Ovary (tissue), 9 donors: ENCODE measurements around the gene ASB2. TPM values are rescaled to one million over a fixed set of nuclear protein-coding genes. Genes with fewer than 3 reads are reported as not detected.

ENCODE experiments used
- DNase-seq, 5 donors: peaks; one replicate each; pipeline ENCODE4 v3.0.0-alpha.2; 2019 to 2020
- H3K27ac ChIP-seq, 2 donors: fragments of 200-600 bp; one replicate each; pipeline versions ENCODE4 v1.5.1 to v1.8.0; 2019 to 2022
- H3K27me3 ChIP-seq: fragments of 200-600 bp; one replicate; pipeline ENCODE4 v1.8.0; 2022
- H3K36me3 ChIP-seq: fragments of 200-600 bp; sonication (generic); one replicate; pipeline ENCODE4 v1.5.1; 2019
- H3K4me1 ChIP-seq: one replicate; pipeline ENCODE4 v1.8.1; 2013; ENCODE audit warnings: mild to moderate bottlenecking, moderate library complexity; ENCODE audit not compliant: insufficient read depth
- H3K4me3 ChIP-seq: fragments of 200-600 bp; sonication (generic); one replicate; pipeline ENCODE4 v1.5.1; 2017
- H3K9me3 ChIP-seq, 2 donors: fragments of 200-600 bp in 1 of 2; sonication (generic) in 1 of 2; one replicate each; pipeline versions ENCODE4 v1.5.1 to v1.8.1; 2013 to 2019; ENCODE audit warnings: mild to moderate bottlenecking in 1 of 2, moderate library complexity in 1 of 2
- EP300 ChIP-seq: sonication (generic); formaldehyde crosslinking; IDR thresholded peaks from one replicate; pipeline ENCODE4 v1.6.1; 2017; ENCODE audit warnings: antibody characterized with exemption
- POLR2A ChIP-seq: fragments of 450-650 bp; IDR thresholded peaks from one replicate; pipeline ENCODE4 v1.6.1; 2017; ENCODE audit warnings: antibody characterized with exemption, mild to moderate bottlenecking, moderate library complexity
- WGBS, 3 donors: extraction: QIAGEN DNeasy Blood & Tissue Kit in 1 of 3; methylation state at CpG; one replicate each; pipeline versions ENCODE4 v1.1.5 to v1.1.7; 2013 to 2017; 5-methylcytosine and 5-hydroxymethylcytosine counted together
- intact Hi-C, 4 donors: fragments of 100-400 bp; cut with DNase I; formaldehyde crosslinking; loops; one replicate each; pipeline versions ENCODE4 v1.11.0 to v1.15.1; 2022 to 2023
- polyA plus RNA-seq, 2 donors: library from polyadenylated mRNA; stranded (reverse); fragments of 200-250 nt in 1 of 2; fragments of 350-450 nt in 1 of 2; fragmentation: Illumina TruSeq in 1 of 2; extraction: RNeasy Lipid Tissue Mini Kit (QIAGEN cat#74804) in 1 of 2; gene quantifications; one replicate each; pipeline ENCODE4 v1.2.3, GENCODE V29; 2013 to 2014
- total RNA-seq, 7 donors: library from RNA; depleted of rRNA in 2 of 7; stranded (reverse); fragments of >200 nt in 2 of 7; fragmentation: NEBNext Ultra II Directional in 3 of 7; extraction: Animal tissue kit (Norgen Biotek cat#: 25700) in 3 of 7; gene quantifications; one replicate each; pipeline versions ENCODE4 v1.1.0 to v1.2.4, GENCODE V29; 2016 to 2023
- TF ChIP-seq, protein P1 (sequence below), 3 donors: fragments of 450-650 bp in 2 of 3; fragments of 200-600 bp in 1 of 3; IDR thresholded peaks; one replicate each; pipeline versions ENCODE4 v1.5.1 to v1.8.0; 2016 to 2022; ENCODE audit warnings: antibody characterized with exemption in 3 of 3, mild to moderate bottlenecking in 1 of 3
- donor health status: DM: no; HTN: no; CAD: no; lungs with moderate emphysema.
- donor health status: DM: no; HTN: no; CAD: no.
- donor health status: Bipolar disorder and iron deficiency.
- donor health status: DM: yes; HTN: yes; CAD: no.
- donor health status: DM: no; HTN: no; CAD: no.
- donor health status: DM: yes; HTN: yes; CAD: no.

ASB2 gene
- total and polyA plus RNA-seq, 9 donors = 1.3 to 25.6 (median 3.0) TPM

DNA sequence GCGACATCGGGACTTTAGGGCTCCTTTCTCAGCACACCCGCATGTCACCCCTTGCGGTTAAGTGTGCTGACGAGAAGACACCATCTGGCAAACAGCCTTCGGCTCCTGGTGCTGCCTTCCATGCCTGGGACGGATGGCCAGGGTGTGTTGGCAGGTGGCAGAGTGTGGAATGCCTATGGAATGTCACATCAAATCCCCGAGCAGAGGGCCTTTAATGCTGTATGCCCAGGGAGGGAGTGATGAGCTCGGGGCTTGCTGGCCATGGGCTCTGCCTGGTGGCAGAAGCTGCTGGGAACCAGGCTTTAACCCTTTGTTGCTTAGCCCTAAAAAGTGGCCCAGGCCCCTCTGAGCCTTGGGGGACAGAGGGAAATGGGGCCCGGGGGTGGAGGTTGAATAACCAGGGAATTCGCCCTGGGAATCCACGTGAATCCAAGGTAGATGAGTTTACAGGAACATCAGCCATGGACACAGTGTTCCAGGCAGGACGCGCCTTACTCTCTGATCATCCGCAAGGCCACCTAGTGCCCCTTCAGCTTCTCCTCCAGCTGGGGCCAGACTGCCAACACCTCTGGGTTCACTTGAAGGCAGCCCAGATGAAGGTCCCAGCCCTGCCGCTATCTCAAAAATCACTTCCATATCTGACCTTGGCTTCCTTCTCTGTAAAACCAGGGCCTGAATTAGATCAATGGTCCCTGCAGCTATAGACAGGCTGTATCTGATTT lies 31.9 kb downstream of the ASB2 start:
- H3K36me3 ChIP-seq = no peaks in the 10 kb centered on the region
- 87 to 90% (median 89%) methylated on average over 16 of the region's 16 CpGs for WGBS, 3 donors
- H3K4me1 ChIP-seq = no peaks in the 10 kb centered on the region
- no peak for DNase-seq
- no peak overlapping the region for H3K27ac ChIP-seq
- no peak overlapping the region for H3K4me3 ChIP-seq
- no peaks in the 10 kb centered on the region for H3K27me3 ChIP-seq
- no peaks in the 10 kb centered on the region for H3K9me3 ChIP-seq
- TF ChIP-seq, protein P1, sequence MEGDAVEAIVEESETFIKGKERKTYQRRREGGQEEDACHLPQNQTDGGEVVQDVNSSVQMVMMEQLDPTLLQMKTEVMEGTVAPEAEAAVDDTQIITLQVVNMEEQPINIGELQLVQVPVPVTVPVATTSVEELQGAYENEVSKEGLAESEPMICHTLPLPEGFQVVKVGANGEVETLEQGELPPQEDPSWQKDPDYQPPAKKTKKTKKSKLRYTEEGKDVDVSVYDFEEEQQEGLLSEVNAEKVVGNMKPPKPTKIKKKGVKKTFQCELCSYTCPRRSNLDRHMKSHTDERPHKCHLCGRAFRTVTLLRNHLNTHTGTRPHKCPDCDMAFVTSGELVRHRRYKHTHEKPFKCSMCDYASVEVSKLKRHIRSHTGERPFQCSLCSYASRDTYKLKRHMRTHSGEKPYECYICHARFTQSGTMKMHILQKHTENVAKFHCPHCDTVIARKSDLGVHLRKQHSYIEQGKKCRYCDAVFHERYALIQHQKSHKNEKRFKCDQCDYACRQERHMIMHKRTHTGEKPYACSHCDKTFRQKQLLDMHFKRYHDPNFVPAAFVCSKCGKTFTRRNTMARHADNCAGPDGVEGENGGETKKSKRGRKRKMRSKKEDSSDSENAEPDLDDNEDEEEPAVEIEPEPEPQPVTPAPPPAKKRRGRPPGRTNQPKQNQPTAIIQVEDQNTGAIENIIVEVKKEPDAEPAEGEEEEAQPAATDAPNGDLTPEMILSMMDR (IDR thresholded peaks at IDR 0.05) = no peak
- intact Hi-C loops = loop anchor here in 1 of 4 donors (2.0 to 10.0 kb wide), 2 partner anchors 56 to 190 kb away; no protein-coding TSS in a partner anchor

DNA sequence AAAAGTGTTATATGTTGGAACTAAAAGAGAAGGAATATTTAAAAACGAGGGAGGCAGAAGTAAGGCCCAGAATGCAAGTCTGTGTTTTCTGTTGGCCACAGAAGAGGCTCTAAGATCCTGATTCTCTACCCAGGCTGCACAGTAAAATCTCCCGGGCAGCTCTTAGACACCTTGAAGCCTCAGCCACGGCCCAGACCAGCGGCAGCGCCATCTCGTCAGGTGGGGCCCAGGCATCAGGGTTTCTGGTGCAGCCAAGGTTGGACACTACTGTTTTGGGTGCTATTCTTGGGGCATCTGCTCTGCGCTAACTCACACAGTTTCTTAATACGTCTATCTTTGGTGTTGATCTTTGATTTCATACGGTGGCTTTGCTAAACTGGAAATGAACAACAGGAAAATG lies 32.4 kb downstream of the ASB2 start:
- intact Hi-C loops = loop anchor here in 1 of 4 donors (2.0 to 10.0 kb wide), 2 partner anchors 57 to 191 kb away; no protein-coding TSS in a partner anchor
- WGBS, 3 donors = 82 to 86% (median 84%) methylated on average over 9 of the region's 9 CpGs
- no peak for DNase-seq
- Histone ChIP-seq H3K27ac (no peak overlapping the region), H3K9me3 (peaks cover 0 to 3% of the 10 kb centered on the region in 2 donors), H3K27me3 (no peaks in the 10 kb centered on the region), H3K4me3 (no peak overlapping the region), H3K36me3 (no peaks in the 10 kb centered on the region), H3K4me1 (no peaks in the 10 kb centered on the region)
- no peak for TF ChIP-seq EP300

DNA sequence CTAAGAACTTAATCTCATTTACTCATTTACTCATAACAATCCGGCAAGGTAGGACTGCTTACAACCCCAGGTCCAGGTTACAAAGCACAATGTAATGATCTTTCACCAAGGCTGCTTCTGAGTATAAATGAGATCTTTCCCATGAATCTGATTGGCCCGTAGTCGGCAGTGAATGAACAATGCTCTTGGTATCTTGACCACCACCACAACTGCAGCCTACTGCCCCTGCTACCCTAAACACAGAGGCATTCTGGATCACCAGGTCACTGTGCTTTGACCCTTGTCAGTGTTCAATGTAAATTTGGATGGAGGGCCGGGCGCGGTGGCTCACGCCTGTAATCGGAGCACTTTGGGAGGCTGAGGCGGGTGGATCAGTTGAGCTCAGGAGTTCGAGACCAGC lies 33.3 kb downstream of the ASB2 start:
- intact Hi-C loops = loop anchor here in 1 of 4 donors (10.0 kb wide), 1 partner anchor 192 kb away; no protein-coding TSS in a partner anchor
- TF ChIP-seq POLR2A (no peak), EP300 (no peak)
- TF ChIP-seq, protein P1 (IDR thresholded peaks at IDR 0.05) = no peak
- Histone ChIP-seq H3K9me3 (peaks cover 0 to 4% of the 10 kb centered on the region in 2 donors), H3K36me3 (no peaks in the 10 kb centered on the region), H3K27me3 (no peaks in the 10 kb centered on the region), H3K4me1 (no peaks in the 10 kb centered on the region), H3K4me3 (no peak overlapping the region), H3K27ac (no peak overlapping the region)
- WGBS, 3 donors = 88 to 91% (median 89%) methylated on average over 10 of the region's 10 CpGs
- no peak for DNase-seq

DNA sequence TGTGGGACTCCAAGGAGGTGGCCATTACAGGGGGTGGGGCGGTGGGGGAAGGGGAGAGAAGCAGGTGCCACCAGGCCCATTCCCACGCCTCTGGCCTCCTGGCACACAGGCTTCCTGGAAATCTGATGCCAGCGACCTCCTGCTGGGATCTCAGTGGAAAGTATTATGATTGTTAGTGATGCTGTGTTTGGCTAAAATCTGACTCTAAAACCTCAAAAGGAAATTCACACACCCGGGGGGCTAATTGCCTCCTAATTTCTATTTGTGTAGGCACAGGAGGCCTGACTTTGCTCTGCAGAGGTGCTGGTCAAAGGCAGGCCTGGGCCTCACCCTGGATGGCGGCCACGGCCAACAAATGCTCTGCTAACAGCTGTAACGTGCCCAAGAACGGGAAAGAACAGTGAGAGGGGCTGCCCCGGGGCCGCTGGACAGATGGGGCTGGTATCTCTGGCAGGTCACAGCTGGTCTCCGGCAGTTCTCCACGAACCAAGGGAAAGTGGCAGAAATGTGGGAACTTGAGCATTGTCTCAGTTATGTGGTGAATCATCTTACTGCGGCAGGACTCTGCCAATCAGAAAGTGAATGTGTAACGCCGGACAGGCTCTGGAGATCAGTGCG lies 35.0 kb downstream of the ASB2 start:
- Histone ChIP-seq H3K36me3 (no peaks in the 10 kb centered on the region), H3K4me3 (no peak overlapping the region), H3K4me1 (no peaks in the 10 kb centered on the region), H3K9me3 (peaks cover 0 to 4% of the 10 kb centered on the region in 2 donors), H3K27ac (no peak overlapping the region), H3K27me3 (no peaks in the 10 kb centered on the region)
- no peak for DNase-seq
- intact Hi-C loops = loop anchor here in 1 of 4 donors (10.0 kb wide), 1 partner anchor 193 kb away; no protein-coding TSS in a partner anchor
- TF ChIP-seq POLR2A (no peak), EP300 (no peak)
- TF ChIP-seq, protein P1 (IDR thresholded peaks at IDR 0.05) = no peak
- WGBS, 3 donors = 70 to 73% (median 71%) methylated on average over 16 of the region's 16 CpGs

DNA sequence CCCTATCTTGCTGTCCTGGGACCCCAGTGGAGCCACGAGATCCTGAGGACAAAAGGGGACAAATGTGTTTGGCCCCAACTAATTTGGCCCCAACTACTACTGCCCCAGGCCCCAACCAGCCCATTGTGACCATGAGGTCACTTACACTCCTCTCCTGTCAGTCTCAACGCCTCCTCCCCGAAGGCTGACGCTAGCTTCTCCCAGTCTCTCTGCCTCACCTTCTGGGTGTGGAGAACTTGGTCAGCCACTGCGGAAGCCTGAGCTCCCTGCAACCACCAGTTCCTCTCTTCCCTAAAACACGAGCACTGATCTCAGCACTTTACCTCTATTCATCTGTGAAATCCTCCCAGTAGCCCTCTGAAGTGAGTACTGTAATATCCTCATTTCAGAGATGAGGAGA lies 35.9 kb downstream of the ASB2 start:
- WGBS, 3 donors = 80 to 85% (median 85%) methylated on average over 6 of the region's 6 CpGs
- TF ChIP-seq POLR2A = no peak
- TF ChIP-seq, protein P1 (IDR thresholded peaks at IDR 0.05) = no peak
- TF ChIP-seq EP300 = no peak
- H3K36me3 ChIP-seq = no peaks in the 10 kb centered on the region
- no peaks in the 10 kb centered on the region for H3K4me1 ChIP-seq
- H3K27ac ChIP-seq = no peak overlapping the region
- DNase-seq = no peak
- no peaks in the 10 kb centered on the region for H3K27me3 ChIP-seq
- intact Hi-C loops = loop anchor here in 1 of 4 donors (10.0 kb wide), 1 partner anchor 194 kb away; no protein-coding TSS in a partner anchor
- no peak overlapping the region for H3K4me3 ChIP-seq
- H3K9me3 ChIP-seq = peaks cover 0 to 4% of the 10 kb centered on the region in 2 donors
